HG03354 (cell line): ENCODE results near the gene VAX1.
"Not testable (repeated sequence)": the region's sequence is repeated elsewhere in the genome, so short reads cannot be mapped to it uniquely, and the experiment has no call there.

Experiments used
- ATAC-seq: cut with Tn5 transposase; IDR thresholded peaks from one replicate; pipeline ENCODE4 v1.9.1; 2021; ENCODE audit warnings: mild to moderate bottlenecking; ENCODE audit not compliant: unreplicated experiment, poor library complexity, severe bottlenecking

The VAX1 gene

GRCh38 chr10:117137911-117138642, at the start of gene VAX1:
TSS of gene VAX1 (minus strand) at chr10:117138270. CDS start at chr10:117138056, 214 bp downstream.
- ATAC-seq: no peak

GRCh38 chr10:117186832-117187615, 49.0 kb upstream of the VAX1 start:
- ATAC-seq: no peak

GRCh38 chr10:117185817-117186216, 47.7 kb upstream of the VAX1 start:
- ATAC-seq: not testable (repeated sequence)

- no peak for ATAC-seq
Measured at GRCh38 chr10:117184821-117185220, 46.8 kb upstream of the VAX1 start.

GRCh38 chr10:117184296-117184695, 46.2 kb upstream of the VAX1 start:
- ATAC-seq: no peak

GRCh38 chr10:117178190-117178589, 40.1 kb upstream of the VAX1 start:
- ATAC-seq: no peak

- peak; percentile 65 for ATAC-seq
Measured at GRCh38 chr10:117175901-117176534, 37.9 kb upstream of the VAX1 start.

GRCh38 chr10:117175215-117175900, 37.3 kb upstream of the VAX1 start:
- peak; percentile 44 for ATAC-seq

GRCh38 chr10:117174439-117175214, 36.6 kb upstream of the VAX1 start:
- ATAC-seq: peak; percentile 87

GRCh38 chr10:117170244-117170643, 32.2 kb upstream of the VAX1 start:
- no peak for ATAC-seq

GRCh38 chr10:117169480-117169879, 31.4 kb upstream of the VAX1 start:
- no peak for ATAC-seq

- no peak for ATAC-seq
Measured at GRCh38 chr10:117168729-117169128, 30.7 kb upstream of the VAX1 start.

- peak; percentile 85 for ATAC-seq
Measured at GRCh38 chr10:117167789-117168674, 30.0 kb upstream of the VAX1 start.

- no peak for ATAC-seq
Measured at GRCh38 chr10:117167346-117167788, 29.3 kb upstream of the VAX1 start.

GRCh38 chr10:117166418-117167345, 28.6 kb upstream of the VAX1 start:
- ATAC-seq: no peak

- no peak for ATAC-seq
Measured at GRCh38 chr10:117165538-117166417, 27.7 kb upstream of the VAX1 start.
